GM18951 (cell line): ENCODE data around the gene TSEN15.

Experiments
- POLR2A ChIP-seq: IDR thresholded peaks from 4 replicates; pipeline ENCODE4 v1.6.1; 2011; ENCODE audit warnings: mild to moderate bottlenecking; ENCODE audit not compliant: insufficient read length, insufficient read depth; ENCODE audit errors: extremely low read depth
- in situ Hi-C: fragments of 300-500 bp; cut with MboI; formaldehyde crosslinking; loops from one replicate; pipeline ENCODE4 v1.12.0; 2022; ENCODE audit warnings: low sequenced_read_pairs, mixed read lengths, inconsistent platforms; ENCODE audit not compliant: unreplicated experiment

TSEN15 gene

GRCh38 chr1:184052194-184052559 lies 647 bp downstream of the TSEN15 start:
- in situ Hi-C loops: no loop called here
- no peak for TF ChIP-seq POLR2A

- no peak for TF ChIP-seq POLR2A
- in situ Hi-C loops: no loop called here
These were observed 1.2 kb downstream of the TSEN15 start for GRCh38 chr1:184052750-184053149.

GRCh38 chr1:184053881-184054280 lies 2.4 kb downstream of the TSEN15 start:
- TF ChIP-seq POLR2A: no peak
- in situ Hi-C loops: no loop called here

- in situ Hi-C loops: no loop called here
- TF ChIP-seq POLR2A: no peak
These were observed 5.5 kb downstream of the TSEN15 start for GRCh38 chr1:184056921-184057555.

GRCh38 chr1:184059887-184060286 lies 8.4 kb downstream of the TSEN15 start:
- no peak for TF ChIP-seq POLR2A
- in situ Hi-C loops: no loop called here

GRCh38 chr1:184060316-184060715 lies 8.8 kb downstream of the TSEN15 start:
- no peak for TF ChIP-seq POLR2A
- in situ Hi-C loops: no loop called here

- in situ Hi-C loops: no loop called here
- no peak for TF ChIP-seq POLR2A
These were observed 10.0 kb downstream of the TSEN15 start for GRCh38 chr1:184061396-184062003.

- in situ Hi-C loops: no loop called here
- TF ChIP-seq POLR2A: no peak
These were observed 11.2 kb downstream of the TSEN15 start for GRCh38 chr1:184062640-184063286.

GRCh38 chr1:184065559-184065958 lies 14.0 kb downstream of the TSEN15 start:
- TF ChIP-seq POLR2A: no peak
- in situ Hi-C loops: no loop called here

- in situ Hi-C loops: no loop called here
- no peak for TF ChIP-seq POLR2A
These were observed 16.8 kb downstream of the TSEN15 start for GRCh38 chr1:184068354-184068753.

GRCh38 chr1:184069675-184070074 lies 18.1 kb downstream of the TSEN15 start:
- in situ Hi-C loops: no loop called here
- TF ChIP-seq POLR2A: no peak

GRCh38 chr1:184072376-184072775 lies 20.8 kb downstream of the TSEN15 start:
- in situ Hi-C loops: no loop called here
- TF ChIP-seq POLR2A: no peak

- in situ Hi-C loops: no loop called here
- TF ChIP-seq POLR2A: no peak
These were observed 22.9 kb downstream of the TSEN15 start for GRCh38 chr1:184074383-184074782.

- TF ChIP-seq POLR2A: no peak
- in situ Hi-C loops: no loop called here
These were observed 23.8 kb downstream of the TSEN15 start for GRCh38 chr1:184075055-184076029.
